GM21423 (cell line): ENCODE results near the gene ECE2.

Experiments used
- ATAC-seq: cut with Tn5 transposase; IDR thresholded peaks from one replicate; pipeline ENCODE4 v1.9.1; 2021; ENCODE audit warnings: mild to moderate bottlenecking, moderate library complexity; ENCODE audit not compliant: unreplicated experiment

Gene ECE2

GRCh38 chr3:184240384-184241140, 35.3 kb upstream of the ECE2 start:
- no peak for ATAC-seq

DNA sequence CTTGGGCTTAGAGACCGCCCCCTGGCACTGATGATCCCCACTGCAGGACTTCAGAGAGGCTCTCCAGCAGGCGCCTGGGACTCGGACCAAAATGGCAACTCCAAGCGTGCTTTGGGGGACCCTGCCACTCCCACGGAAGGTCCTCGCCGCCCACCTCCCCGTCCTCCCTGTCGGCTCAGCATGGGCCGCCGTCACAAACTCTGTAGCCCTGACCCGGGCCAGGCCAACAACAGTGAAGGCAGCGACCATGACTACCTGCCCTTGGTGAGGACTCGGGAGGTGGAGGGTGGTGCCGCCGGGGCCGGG, 34.7 kb upstream of the ECE2 start:
- ATAC-seq = no peak

DNA sequence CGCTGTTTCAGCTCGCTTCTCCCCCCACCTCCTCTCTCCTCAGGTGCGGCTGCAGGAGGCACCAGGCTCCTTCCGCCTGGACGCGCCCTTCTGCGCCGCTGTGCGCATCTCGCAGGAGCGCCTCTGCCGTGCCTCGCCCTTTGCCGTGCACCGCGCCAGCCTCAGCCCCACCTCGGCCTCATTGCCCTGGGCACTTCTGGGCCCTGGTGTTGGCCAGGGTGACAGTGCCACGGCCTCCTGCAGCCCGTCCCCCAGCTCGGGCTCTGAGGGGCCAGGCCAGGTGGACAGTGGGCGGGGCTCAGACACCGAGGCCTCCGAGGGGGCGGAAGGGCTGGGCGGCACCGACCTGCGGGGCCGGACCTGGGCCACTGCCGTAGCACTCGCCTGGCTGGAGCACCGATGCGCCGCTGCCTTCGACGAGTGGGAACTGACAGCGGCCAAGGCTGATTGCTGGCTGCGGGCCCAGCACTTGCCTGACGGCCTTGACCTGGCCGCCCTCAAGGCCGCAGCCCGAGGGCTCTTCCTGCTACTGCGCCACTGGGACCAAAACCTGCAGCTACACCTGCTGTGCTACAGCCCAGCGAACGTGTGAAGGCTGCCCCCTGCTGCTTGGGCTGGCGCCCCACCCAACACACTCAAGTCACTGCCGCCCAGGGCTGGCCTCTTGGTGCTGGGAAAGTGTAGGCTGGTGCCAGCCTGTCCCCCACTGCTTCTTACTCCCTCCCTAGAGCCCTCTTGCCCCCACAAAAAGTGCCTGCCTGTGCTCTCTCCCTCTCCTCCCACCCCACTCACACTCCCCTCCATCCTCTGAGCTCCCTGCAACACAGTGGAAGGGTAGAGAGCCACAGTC, 34.1 kb upstream of the ECE2 start:
- ATAC-seq = no peak

GRCh38 chr3:184242297-184242685, 33.5 kb upstream of the ECE2 start:
- no peak for ATAC-seq

- ATAC-seq = peak; percentile 46
Measured at GRCh38 chr3:184248454-184249411, 27.1 kb upstream of the ECE2 start, which contains the start of gene ALG3. Gene ALG3, minus strand, starts transcription at chr3:184248962. Its CDS starts 22 bp downstream, at chr3:184248940.

DNA sequence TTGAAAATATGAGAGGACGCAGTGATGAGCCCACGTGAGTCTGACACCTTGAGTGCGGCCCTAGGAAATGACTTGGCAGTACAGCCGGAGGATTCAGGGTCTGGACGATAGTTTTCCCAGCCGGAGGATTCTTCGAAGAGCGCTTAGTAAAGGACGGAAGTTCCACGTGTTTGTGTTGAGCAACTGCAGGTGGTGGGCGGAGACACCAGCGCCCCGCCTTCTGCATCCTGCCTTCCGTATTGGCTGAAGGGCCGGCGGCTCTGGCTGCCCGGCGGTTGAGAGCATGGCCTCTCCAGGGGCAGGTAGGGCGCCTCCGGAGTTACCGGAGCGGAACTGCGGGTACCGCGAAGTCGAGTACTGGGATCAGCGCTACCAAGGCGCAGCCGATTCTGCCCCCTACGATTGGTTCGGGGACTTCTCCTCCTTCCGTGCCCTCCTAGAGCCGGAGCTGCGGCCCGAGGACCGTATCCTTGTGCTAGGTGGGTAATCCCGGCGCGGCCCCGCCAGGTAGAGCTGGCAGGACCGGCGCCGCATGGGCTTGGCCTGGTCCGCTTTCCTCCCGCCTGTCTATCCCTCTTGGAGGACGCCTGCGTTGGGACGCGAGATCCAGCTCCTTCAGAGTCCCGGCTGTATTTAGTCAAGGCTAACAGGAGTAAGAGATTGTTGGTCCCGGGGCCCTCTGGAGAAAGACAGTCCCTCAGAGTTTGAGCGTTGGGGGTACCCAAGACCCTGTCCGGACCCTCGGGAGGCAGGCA, 26.2 kb upstream of the ECE2 start, which contains the start of gene EEF1AKMT4:
Gene EEF1AKMT4, plus strand, starts transcription at position 261 of the 755 bp plus-strand sequence. Its CDS starts 23 bp downstream, at position 284.
- ATAC-seq = peak; percentile 89

DNA sequence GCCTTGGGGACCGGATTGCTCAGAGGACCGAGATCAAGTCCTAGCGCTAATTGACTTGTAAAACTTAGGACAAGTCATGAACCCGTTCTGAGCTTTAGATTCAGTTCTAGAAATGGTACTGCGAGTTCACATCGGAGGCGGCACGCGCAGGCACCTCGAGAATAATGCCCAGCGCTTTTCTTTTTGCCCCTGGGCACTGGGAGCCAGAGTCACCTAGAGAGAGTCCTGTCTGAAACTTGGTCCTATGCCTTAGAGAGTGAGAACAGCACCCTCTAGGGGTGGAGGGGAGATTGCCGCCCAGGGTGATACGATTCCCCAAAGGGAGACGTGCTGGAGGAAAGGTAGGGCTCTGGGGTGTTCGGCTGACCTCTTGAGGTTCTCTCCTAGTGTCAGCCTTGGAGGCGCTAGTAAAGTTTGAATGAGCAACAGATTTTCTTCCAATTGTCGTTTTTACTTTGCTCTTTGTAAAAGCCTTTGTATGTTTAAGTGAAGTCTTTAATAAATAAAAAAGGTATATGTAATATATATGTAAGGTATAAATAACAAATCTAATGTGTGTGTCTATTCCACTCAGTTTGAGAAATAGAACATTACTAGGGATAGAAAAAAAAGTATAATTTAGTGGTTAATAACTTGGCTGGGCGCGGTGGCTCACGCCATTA, 25.5 kb upstream of the ECE2 start:
- ATAC-seq = peak; percentile 61

- no peak for ATAC-seq
Measured at GRCh38 chr3:184255291-184256039, 20.4 kb upstream of the ECE2 start.

GRCh38 chr3:184257083-184257915, 18.5 kb upstream of the ECE2 start:
- ATAC-seq = no peak

- no peak for ATAC-seq
Measured at GRCh38 chr3:184258926-184259325, 16.9 kb upstream of the ECE2 start.

- ATAC-seq = no peak
Measured at GRCh38 chr3:184259396-184259877, 16.4 kb upstream of the ECE2 start.

DNA sequence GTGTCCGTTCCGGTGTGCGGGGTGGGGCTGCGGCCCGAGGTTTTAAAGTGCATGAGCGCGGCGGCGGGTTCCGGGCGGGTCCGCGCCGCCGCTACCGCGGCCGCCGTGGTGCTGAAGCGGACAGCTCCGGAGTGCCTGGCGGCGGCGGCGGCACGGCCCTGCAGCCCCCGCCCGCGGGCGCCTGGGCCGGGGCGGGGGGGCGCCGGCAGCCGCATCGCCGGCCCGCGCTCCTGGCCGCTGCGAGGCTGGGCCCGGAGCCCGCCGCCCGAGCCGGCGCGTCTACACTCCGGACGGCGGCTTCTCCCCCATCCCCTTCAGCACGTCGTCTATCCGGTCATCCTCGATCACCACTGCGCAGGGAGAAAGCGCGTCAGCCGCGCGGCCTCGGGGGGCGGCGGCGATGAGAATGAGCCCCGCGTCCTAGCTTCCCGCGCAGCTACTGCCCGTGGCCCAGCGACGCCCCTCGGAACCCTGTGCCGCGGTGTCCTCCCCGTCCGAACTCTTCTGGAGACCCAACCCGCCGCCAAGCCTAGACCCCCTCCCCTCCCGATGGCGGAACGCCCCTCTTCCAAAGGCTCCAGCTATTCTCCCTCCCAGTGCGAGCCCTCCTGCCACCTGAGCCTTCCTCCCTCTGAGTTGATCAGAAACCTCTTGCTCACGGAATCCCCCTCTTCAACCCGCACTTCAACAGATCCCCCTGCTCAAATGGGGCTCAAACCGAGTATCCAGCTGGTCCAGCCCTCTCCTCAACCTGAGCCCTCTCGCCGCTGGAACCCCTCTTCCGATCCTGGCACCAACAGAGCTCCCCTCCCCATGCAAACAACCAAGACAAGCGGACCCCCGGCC, 15.7 kb upstream of the ECE2 start:
- no peak for ATAC-seq

- no peak for ATAC-seq
Measured at GRCh38 chr3:184260724-184261269, 15.0 kb upstream of the ECE2 start.

DNA sequence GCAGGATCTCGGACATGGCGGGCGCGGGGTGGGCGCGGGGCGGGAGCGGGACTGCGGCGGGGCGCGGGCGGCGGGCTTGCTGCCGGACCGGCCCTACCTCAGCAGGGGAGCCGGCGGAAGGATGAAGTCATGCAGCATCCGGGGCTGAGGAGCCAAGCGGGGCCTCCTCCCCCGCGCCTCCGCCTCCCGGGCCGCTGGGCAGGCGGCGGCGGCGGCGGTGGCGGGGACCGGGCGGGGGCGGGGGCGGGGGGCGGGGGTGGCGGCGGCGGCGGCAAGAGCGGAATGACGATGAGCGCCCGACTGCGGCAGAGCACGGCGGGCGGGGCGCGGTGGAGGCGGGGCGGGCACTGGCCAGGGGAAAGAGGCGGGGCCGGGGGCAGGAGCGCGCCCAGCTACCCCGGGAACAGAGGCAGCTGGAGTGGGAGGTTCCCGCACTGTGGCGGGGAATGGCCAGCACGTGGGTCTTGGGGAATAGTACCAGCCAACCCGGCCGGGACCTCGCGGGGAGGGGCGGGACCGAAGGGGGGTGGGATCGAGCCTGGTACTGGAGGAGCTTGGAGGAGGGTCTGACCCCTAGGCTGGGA, 14.5 kb upstream of the ECE2 start, which contains the start of gene CAMK2N2:
Gene CAMK2N2, minus strand, starts transcription at position 284 of the 584 bp plus-strand sequence. Its CDS starts 268 bp downstream, at position 16.
- ATAC-seq = no peak

GRCh38 chr3:184261854-184262763, 13.7 kb upstream of the ECE2 start:
- ATAC-seq = no peak
